ENCODE measurements around the gene NFKBIE.

NFKBIE gene

GRCh38 chr6:44250718-44251123 lies 14.6 kb downstream of the NFKBIE start:
- no peak overlapping the region for H3K27ac ChIP-seq (ENCODE audit: low read length)
- no peak overlapping the region for H3K9ac ChIP-seq (ENCODE audit: low read length)
- H3K4me3 ChIP-seq (ENCODE audit: low read length): no peak overlapping the region
- H3K4me2 ChIP-seq (ENCODE audit: low read length): no peak overlapping the region
- peaks cover 18% of the 10 kb centered on the region for H3K4me1 ChIP-seq (ENCODE audit: low read length)
- no peaks in the 10 kb centered on the region for H3K9me3 ChIP-seq (ENCODE audit: insufficient read depth, low read length)
- H4K20me1 ChIP-seq (ENCODE audit: insufficient read depth, low read length): peaks cover 73% of the 10 kb centered on the region
- peaks cover 71% of the 10 kb centered on the region for H3K79me2 ChIP-seq (ENCODE audit: low read length)
- H3K27me3 ChIP-seq (ENCODE audit: low read depth, low read length): no peaks in the 10 kb centered on the region
- H2AFZ ChIP-seq (ENCODE audit: low read depth, low read length): no peak overlapping the region
- H3K36me3 ChIP-seq (replicated peaks; ENCODE audit: low read depth, low read length): peaks cover 78% of the 10 kb centered on the region
- TF ChIP-seq CTCF (IDR thresholded peaks at IDR 0.05; ENCODE audit: low read depth, low read length): no peak
- TF ChIP-seq EZH2phosphoT487 (IDR thresholded peaks at IDR 0.05; ENCODE audit: low read depth): no peak

- no peak overlapping the region for H3K9ac ChIP-seq (ENCODE audit: low read length)
- no peak overlapping the region for H3K4me3 ChIP-seq (ENCODE audit: low read length)
- H3K36me3 ChIP-seq (replicated peaks; ENCODE audit: low read depth, low read length): peaks cover 72% of the 10 kb centered on the region
- TF ChIP-seq CTCF (IDR thresholded peaks at IDR 0.05; ENCODE audit: low read depth, low read length) (no peak), EZH2phosphoT487 (IDR thresholded peaks at IDR 0.05; ENCODE audit: low read depth) (no peak)
- H3K9me3 ChIP-seq (ENCODE audit: insufficient read depth, low read length): no peaks in the 10 kb centered on the region
- no peak overlapping the region for H3K4me2 ChIP-seq (ENCODE audit: low read length)
- H3K27me3 ChIP-seq (ENCODE audit: low read depth, low read length): no peaks in the 10 kb centered on the region
- H3K4me1 ChIP-seq (ENCODE audit: low read length): peaks cover 22% of the 10 kb centered on the region
- H2AFZ ChIP-seq (ENCODE audit: low read depth, low read length): no peak overlapping the region
- peaks cover 71% of the 10 kb centered on the region for H4K20me1 ChIP-seq (ENCODE audit: insufficient read depth, low read length)
- H3K79me2 ChIP-seq (ENCODE audit: low read length): peaks cover 76% of the 10 kb centered on the region
- H3K27ac ChIP-seq (ENCODE audit: low read length): no peak overlapping the region
Observed at GRCh38 chr6:44250067-44250717, 15.2 kb downstream of the NFKBIE start.

- H3K36me3 ChIP-seq (replicated peaks; ENCODE audit: low read depth, low read length): peaks cover 64% of the 10 kb centered on the region
- H3K9ac ChIP-seq (ENCODE audit: low read length): peak overlapping the region; percentile 99; the same call in 1 of the 2 replicates
- TF ChIP-seq EZH2phosphoT487 (IDR thresholded peaks at IDR 0.05; ENCODE audit: low read depth) (no peak), CTCF (IDR thresholded peaks at IDR 0.05; ENCODE audit: low read depth, low read length) (no peak)
- H3K4me3 ChIP-seq (ENCODE audit: low read length): peak overlapping the region; percentile 92
- H3K27me3 ChIP-seq (ENCODE audit: low read depth, low read length): no peaks in the 10 kb centered on the region
- H4K20me1 ChIP-seq (ENCODE audit: insufficient read depth, low read length): peaks cover 65% of the 10 kb centered on the region
- H3K9me3 ChIP-seq (ENCODE audit: insufficient read depth, low read length): no peaks in the 10 kb centered on the region
- peak overlapping the region; percentile 93 for H3K4me2 ChIP-seq (ENCODE audit: low read length)
- H3K27ac ChIP-seq (ENCODE audit: low read length): peak overlapping the region; percentile 87
- H2AFZ ChIP-seq (ENCODE audit: low read depth, low read length): no peak overlapping the region
- H3K79me2 ChIP-seq (ENCODE audit: low read length): peaks cover 74% of the 10 kb centered on the region
- H3K4me1 ChIP-seq (ENCODE audit: low read length): peaks cover 22% of the 10 kb centered on the region
Observed at GRCh38 chr6:44249082-44249748, 16.1 kb downstream of the NFKBIE start.

GRCh38 chr6:44248579-44248978 lies 16.8 kb downstream of the NFKBIE start:
- no peak for TF ChIP-seq EZH2phosphoT487 (IDR thresholded peaks at IDR 0.05; ENCODE audit: low read depth)
- TF ChIP-seq CTCF (IDR thresholded peaks at IDR 0.05; ENCODE audit: low read depth, low read length): no peak
- Histone ChIP-seq H3K9me3 (ENCODE audit: insufficient read depth, low read length) (no peaks in the 10 kb centered on the region), H3K79me2 (ENCODE audit: low read length) (peaks cover 73% of the 10 kb centered on the region), H3K9ac (ENCODE audit: low read length) (peak overlapping the region; percentile 99), H3K27me3 (ENCODE audit: low read depth, low read length) (no peaks in the 10 kb centered on the region), H2AFZ (ENCODE audit: low read depth, low read length) (no peak overlapping the region), H3K4me3 (ENCODE audit: low read length) (peak overlapping the region; percentile 92), H3K27ac (ENCODE audit: low read length) (peak overlapping the region; percentile 87), H3K4me2 (ENCODE audit: low read length) (peak overlapping the region; percentile 93), H4K20me1 (ENCODE audit: insufficient read depth, low read length) (peaks cover 59% of the 10 kb centered on the region), H3K36me3 (replicated peaks; ENCODE audit: low read depth, low read length) (peaks cover 59% of the 10 kb centered on the region), H3K4me1 (ENCODE audit: low read length) (peaks cover 22% of the 10 kb centered on the region)
